Astrocyte of the spinal cord (primary cell): Measurements from ENCODE around the gene PPIL6.
A peak's percentile ranks its signal among the peaks of the same experiment; 100 is the strongest.

ENCODE experiments used
- DNase-seq: peaks from one replicate; pipeline ENCODE4 v3.0.0; 2011; ENCODE audit warnings: low read depth, low spot score
- H3K4me3 ChIP-seq: 2 replicates; pipeline ENCODE4 v1.5.1; 2011; ENCODE audit warnings: low read depth, mild to moderate bottlenecking, low read length, moderate library complexity
- in situ Hi-C: cut with HindIII; loops from 2 replicates; pipeline ENCODE4 v1.10.0; 2017; ENCODE audit warnings: low sequenced_read_pairs
- TF ChIP-seq, protein P1 (sequence below): IDR thresholded peaks from 2 replicates; pipeline ENCODE4 v1.5.1; 2012; ENCODE audit warnings: low read depth, mild to moderate bottlenecking, low read length, inconsistent platforms

PPIL6 gene

DNA sequence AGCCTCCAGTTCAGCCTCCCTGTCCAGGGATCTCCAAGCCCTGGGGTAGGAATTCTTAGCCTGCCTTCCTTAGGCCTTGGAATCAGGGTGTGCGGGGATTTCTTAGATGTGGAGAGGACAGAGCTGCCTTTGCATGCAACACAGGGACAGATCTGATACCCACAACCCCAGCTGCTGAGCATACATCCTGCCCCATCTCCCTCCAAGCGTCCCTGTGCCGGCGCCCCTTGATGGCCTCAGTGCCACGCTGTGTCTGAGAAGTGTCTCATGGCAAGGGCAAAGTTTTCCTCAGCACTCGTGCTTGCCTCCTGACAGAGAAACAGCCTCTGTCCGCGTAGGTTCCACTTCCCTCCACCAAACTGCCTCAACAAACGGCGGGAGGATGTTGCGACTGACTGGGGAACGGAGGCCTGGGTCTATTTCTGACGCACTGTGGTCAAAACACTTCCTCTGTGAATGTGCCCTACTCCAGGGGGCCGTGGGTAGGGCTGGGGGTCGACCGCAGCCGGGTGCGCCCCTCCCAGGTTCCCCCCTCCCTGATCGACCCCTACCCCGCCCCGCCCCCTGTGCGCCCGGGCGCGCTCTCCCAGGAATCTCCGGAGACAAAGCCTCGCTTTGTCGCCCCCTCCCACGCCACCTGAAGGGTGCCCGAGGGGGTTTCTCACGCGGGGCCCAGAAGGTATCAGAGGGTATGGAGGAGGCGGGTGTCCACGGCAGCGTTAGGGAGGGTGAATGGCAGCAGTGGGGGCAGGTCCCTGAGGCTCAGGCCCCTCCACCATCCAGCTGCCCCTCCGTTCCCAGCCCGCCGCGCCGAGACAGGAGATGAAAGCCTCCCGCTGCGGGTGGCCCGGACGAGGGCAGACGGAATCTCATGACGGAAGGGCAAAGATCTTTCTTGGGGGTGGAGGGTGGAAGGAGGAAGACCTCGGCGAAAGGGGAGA is 14.3 kb upstream of the PPIL6 start:
- in situ Hi-C loops = no loop called here
- TF ChIP-seq, protein P1, sequence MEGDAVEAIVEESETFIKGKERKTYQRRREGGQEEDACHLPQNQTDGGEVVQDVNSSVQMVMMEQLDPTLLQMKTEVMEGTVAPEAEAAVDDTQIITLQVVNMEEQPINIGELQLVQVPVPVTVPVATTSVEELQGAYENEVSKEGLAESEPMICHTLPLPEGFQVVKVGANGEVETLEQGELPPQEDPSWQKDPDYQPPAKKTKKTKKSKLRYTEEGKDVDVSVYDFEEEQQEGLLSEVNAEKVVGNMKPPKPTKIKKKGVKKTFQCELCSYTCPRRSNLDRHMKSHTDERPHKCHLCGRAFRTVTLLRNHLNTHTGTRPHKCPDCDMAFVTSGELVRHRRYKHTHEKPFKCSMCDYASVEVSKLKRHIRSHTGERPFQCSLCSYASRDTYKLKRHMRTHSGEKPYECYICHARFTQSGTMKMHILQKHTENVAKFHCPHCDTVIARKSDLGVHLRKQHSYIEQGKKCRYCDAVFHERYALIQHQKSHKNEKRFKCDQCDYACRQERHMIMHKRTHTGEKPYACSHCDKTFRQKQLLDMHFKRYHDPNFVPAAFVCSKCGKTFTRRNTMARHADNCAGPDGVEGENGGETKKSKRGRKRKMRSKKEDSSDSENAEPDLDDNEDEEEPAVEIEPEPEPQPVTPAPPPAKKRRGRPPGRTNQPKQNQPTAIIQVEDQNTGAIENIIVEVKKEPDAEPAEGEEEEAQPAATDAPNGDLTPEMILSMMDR = no peak
- peak overlapping the region; percentile 89 for H3K4me3 ChIP-seq
- DNase-seq = peak; percentile 47

DNA sequence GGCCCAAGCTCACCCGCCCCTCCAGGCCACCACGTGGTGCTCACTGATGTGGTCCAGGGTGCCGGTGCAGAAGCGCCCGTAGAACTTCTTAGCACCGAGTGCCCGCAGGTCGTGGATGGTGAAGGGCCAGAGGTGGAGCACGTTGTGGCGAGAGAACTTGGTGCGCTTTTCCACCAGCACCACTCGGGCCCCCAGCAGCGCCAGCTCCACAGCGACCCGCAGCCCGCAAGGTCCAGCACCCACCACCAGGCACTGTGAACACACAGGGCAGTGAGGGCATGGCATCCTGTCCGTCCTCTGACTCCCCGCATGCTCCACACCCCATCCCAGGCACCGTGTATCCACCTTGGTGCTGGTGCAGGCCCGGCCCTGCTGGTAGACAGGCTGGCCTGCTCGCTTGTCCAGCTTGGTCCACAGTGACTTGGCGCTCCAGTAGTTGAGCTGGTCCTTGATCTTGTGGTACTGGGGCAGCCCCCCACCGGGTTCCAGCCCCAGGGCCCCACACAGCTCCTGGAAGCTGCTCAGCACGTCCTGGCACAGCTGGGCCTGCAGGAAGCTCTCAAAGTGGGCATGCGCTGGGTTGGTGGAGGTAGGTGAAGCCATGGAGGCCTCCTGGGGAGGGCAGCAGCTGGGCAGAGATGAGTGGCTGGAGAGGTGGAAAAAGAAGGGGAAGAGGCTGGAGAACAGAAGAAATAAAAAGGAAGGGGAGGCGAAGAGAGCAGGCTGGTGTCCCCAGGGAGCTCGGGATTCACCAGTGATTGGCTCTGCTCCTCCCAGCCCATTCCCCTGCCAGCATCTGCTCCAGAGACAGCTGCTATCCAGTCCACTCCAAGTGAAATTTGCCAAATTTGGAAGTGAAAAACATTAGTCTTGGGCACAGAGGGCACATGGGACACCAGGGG is 13.4 kb upstream of the PPIL6 start:
- in situ Hi-C loops = no loop called here
- no peak for DNase-seq
- H3K4me3 ChIP-seq = peak overlapping the region; percentile 89
- TF ChIP-seq, protein P1 = no peak

DNA sequence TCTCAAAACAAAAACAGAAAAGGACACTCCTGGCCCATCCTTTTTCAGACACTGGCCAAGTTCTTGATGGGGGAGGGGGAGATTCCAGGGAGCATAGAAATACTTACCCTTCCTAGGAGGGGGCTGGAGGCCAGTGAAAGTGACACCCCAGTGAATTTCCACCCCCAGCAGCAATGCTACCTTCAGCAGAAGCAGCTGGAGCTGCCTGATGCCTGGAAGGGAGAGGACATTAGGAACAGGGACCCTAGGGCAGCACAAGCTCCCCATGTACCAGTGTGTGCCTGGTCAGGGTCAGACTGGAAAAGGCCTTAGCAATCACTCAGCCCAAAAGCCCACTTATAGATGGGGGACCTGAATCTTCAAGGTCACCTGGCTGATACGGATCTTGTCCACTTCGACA is 12.7 kb upstream of the PPIL6 start:
- in situ Hi-C loops = no loop called here
- TF ChIP-seq, protein P1 = no peak
- no peak overlapping the region for H3K4me3 ChIP-seq
- no peak for DNase-seq

DNA sequence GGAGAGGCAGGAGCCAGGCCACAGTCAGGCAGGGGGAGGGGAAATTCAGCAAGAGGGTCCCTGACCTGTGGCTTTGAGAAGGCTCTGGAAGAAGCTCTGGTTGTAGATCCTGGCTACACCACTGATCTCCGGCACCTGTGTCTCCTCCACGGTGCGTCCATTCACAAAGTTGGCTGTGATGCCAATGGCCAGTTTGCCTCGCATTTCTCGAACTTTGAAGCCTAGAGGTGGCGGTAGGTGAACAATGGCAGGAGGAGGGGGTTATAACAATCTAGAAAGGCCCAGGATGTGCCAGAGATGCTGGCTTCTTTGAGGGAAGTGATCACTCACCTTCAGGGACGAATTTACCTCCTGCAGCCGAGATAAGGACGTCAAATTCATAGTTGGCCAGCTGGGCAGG is 11.8 kb upstream of the PPIL6 start:
- DNase-seq = no peak
- TF ChIP-seq, protein P1 = no peak

DNA sequence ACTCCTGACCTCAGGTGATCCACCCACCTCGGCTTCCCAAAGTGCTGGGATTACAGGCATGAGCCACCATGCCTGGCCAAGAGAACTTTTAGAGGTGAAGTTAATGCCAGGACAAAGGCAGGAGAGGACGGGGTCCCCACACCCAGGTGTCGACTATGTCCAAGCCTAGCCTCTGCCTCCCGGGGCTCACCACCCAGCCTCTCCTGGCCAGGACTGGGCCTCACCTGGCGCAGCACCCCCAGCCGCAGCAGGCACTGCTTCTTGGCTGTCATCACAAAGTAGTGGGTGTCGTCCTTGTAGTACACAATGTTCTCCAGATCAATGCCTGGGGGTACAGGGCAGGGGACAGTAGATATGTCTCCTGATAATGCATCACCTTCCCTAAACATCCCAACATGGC is 10.9 kb upstream of the PPIL6 start:
- DNase-seq = no peak
- TF ChIP-seq, protein P1 = no peak
- H3K4me3 ChIP-seq = no peak overlapping the region
- in situ Hi-C loops = no loop called here

More for the DNA sequence above, 11.8 kb upstream of the PPIL6 start:
- H3K4me3 ChIP-seq = no peak overlapping the region
- in situ Hi-C loops = no loop called here

DNA sequence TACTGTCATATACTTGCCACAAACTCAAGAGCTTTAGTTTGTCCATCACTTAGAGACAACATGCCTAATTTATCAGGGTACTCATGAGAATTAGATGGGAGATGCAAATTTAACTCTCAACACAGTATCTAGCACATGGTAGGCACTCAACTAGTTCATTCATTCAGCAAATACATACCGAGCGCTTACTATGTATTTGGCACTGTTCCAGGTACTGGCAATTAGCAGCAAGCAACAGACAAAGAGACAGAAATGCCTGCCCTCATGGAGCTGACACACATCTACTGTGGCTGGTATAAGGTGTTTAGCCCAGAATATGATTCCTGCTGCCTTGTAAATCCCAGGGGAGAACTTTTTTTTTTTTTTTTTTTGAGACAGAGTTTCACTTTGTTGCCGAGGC is 10.4 kb upstream of the PPIL6 start:
- DNase-seq = no peak
- in situ Hi-C loops = no loop called here
- TF ChIP-seq, protein P1 = no peak
- no peak overlapping the region for H3K4me3 ChIP-seq
